B cell (primary cell): ENCODE measurements around the gene CCDC6. TPM values are rescaled to one million over a fixed set of nuclear protein-coding genes. Genes with fewer than 3 reads are reported as not detected.

Experiments used
- ATAC-seq: fragments of 200-7000 bp; cut with Tn5 transposase; one replicate; pipeline ENCODE4 v1.10.0; 2021; ENCODE audit warnings: low read depth, mild to moderate bottlenecking, moderate number of reproducible peaks, moderate library complexity
- CTCF ChIA-PET: fragments of 350-600 bp; sonication (Branson Sonifier 250); formaldehyde crosslinking; loops from one replicate; lab custom pipeline; 2021; ENCODE audit warnings: antibody characterized with exemption, inconsistent platforms; lab: Charles Lee
- POLR2A ChIA-PET: fragments of 350-600 bp; sonication (Branson Sonifier 250); formaldehyde crosslinking; loops from one replicate; lab custom pipeline; 2021; ENCODE audit warnings: antibody characterized with exemption; lab: Charles Lee
- DNase-seq: peaks from one replicate; pipeline ENCODE4 v3.0.0; 2013
- H2AFZ ChIP-seq: 2 replicates; pipeline ENCODE4 v1.6.1; 2012; ENCODE audit warnings: mild to moderate bottlenecking, low read depth, low read length; ENCODE audit not compliant: insufficient read depth, poor library complexity, severe bottlenecking
- H3K27ac ChIP-seq, 2 donors: 1 replicate in 1 of 2; 2 replicates in 1 of 2; pipeline ENCODE4 v1.5.1; 2012 to 2013; ENCODE audit warnings: low read length in 2 of 2, mild to moderate bottlenecking in 2 of 2, moderate library complexity in 1 of 2
- H3K27me3 ChIP-seq, 4 experiments: fragments of 200-600 bp in 1 of 4; sonication (generic) in 1 of 4; replicated peaks in 1 of 4; 1 replicate in 2 of 4; 2 replicates in 2 of 4; pipeline versions ENCODE4 v1.6.1 to v1.7.0; 2013 to 2016; ENCODE audit warnings: low read length in 3 of 4, mild to moderate bottlenecking in 2 of 4, mixed read lengths in 1 of 4, moderate library complexity in 1 of 4; ENCODE audit not compliant: insufficient read depth in 4 of 4, control insufficient read depth in 3 of 4; ENCODE audit errors: control extremely low read depth in 1 of 4
- H3K36me3 ChIP-seq, 2 experiments: replicated peaks in 1 of 2; 1 replicate in 1 of 2; 2 replicates in 1 of 2; pipeline versions ENCODE4 v1.6.1 to v1.7.1; 2013; ENCODE audit warnings: low read length in 1 of 2; ENCODE audit not compliant: insufficient read depth in 2 of 2, control insufficient read depth in 1 of 2; ENCODE audit errors: control extremely low read depth in 1 of 2, extremely low read depth in 1 of 2
- H3K4me1 ChIP-seq, 2 donors: fragments of 200-600 bp in 1 of 2; sonication (generic) in 1 of 2; 1 replicate in 1 of 2; 2 replicates in 1 of 2; pipeline versions ENCODE4 v1.5.1 to v1.6.1; 2013 to 2017; ENCODE audit warnings: low read length in 2 of 2; ENCODE audit not compliant: control insufficient read depth in 2 of 2, insufficient read depth in 2 of 2
- H3K4me2 ChIP-seq: replicated peaks from 2 replicates; pipeline ENCODE3; 2012; ENCODE audit warnings: mild to moderate bottlenecking, low read depth, low read length; ENCODE audit not compliant: poor library complexity, severe bottlenecking
- H3K4me3 ChIP-seq, 5 experiments: fragments of 200-600 bp in 1 of 5; sonication (generic) in 1 of 5; 1 replicate in 3 of 5; 2 replicates in 2 of 5; pipeline versions ENCODE4 v1.5.1 to v1.7.0; 2011 to 2016; ENCODE audit warnings: low read length in 4 of 5, mild to moderate bottlenecking in 4 of 5, low read depth in 2 of 5, control low read depth in 1 of 5, moderate library complexity in 1 of 5; ENCODE audit not compliant: insufficient read depth in 1 of 5; ENCODE audit errors: control extremely low read depth in 1 of 5, extremely low read depth in 1 of 5
- H3K79me2 ChIP-seq: fragments of 200-600 bp; sonication (generic); one replicate; pipeline ENCODE4 v1.6.0; 2016; ENCODE audit warnings: low read length; ENCODE audit not compliant: control insufficient read depth, insufficient read depth
- H3K9ac ChIP-seq: fragments of 200-600 bp; sonication (generic); 2 replicates; pipeline ENCODE4 v1.6.1; 2017; ENCODE audit warnings: mild to moderate bottlenecking, low read length, moderate library complexity
- H3K9me3 ChIP-seq, 3 donors: one replicate each; pipeline versions ENCODE4 v1.6.1 to v1.7.1; 2013; ENCODE audit warnings: low read length in 2 of 3; ENCODE audit not compliant: control insufficient read depth in 2 of 3, insufficient read depth in 1 of 3; ENCODE audit errors: control extremely low read depth in 1 of 3
- H4K20me1 ChIP-seq: 2 replicates; pipeline ENCODE4 v1.6.0; 2012; ENCODE audit warnings: mild to moderate bottlenecking, low read length; ENCODE audit not compliant: insufficient read depth, control insufficient read depth, poor library complexity, severe bottlenecking
- H3K27ac Mint-ChIP-seq: one replicate; pipeline ENCODE4 v1.8.0; 2021; ENCODE audit warnings: mixed read lengths
- H3K27me3 Mint-ChIP-seq: one replicate; pipeline ENCODE4 v1.8.0; 2021; ENCODE audit warnings: mixed read lengths
- H3K4me1 Mint-ChIP-seq: one replicate; pipeline ENCODE4 v1.8.0; 2021; ENCODE audit warnings: mixed read lengths
- H3K4me3 Mint-ChIP-seq: one replicate; pipeline ENCODE4 v1.8.0; 2021; ENCODE audit warnings: mixed read lengths
- H3K9me3 Mint-ChIP-seq: one replicate; pipeline ENCODE4 v1.8.0; 2022; ENCODE audit warnings: mixed read lengths; ENCODE audit not compliant: insufficient read depth
- CTCF ChIP-seq: fragments of 200-600 bp; IDR thresholded peaks from one replicate; pipeline ENCODE4 v1.8.0; 2022; ENCODE audit warnings: antibody characterized with exemption, mild to moderate bottlenecking
- EZH2 ChIP-seq: IDR thresholded peaks from 2 replicates; pipeline ENCODE4 v1.6.1; 2012; ENCODE audit warnings: borderline replicate concordance, low read depth, mild to moderate bottlenecking, moderate library complexity, low read length; ENCODE audit not compliant: insufficient read depth, poor library complexity, severe bottlenecking
- WGBS: methylation state at CpG from one replicate; pipeline ENCODE4 v1.1.5; 2013; ENCODE audit warnings: missing lambda C conversion rate; ENCODE audit not compliant: insufficient coverage; 5-methylcytosine and 5-hydroxymethylcytosine counted together
- intact Hi-C: fragments of 100-400 bp; cut with micrococcal nuclease; formaldehyde crosslinking; loops from one replicate; pipeline ENCODE4 v1.10.0; 2022
- polyA plus RNA-seq: library from polyadenylated mRNA; depleted of rRNA; stranded (reverse); fragments of >200 nt; gene quantifications from 2 replicates; pipeline ENCODE4 v1.2.3, GENCODE V29; 2012
- total RNA-seq, 2 donors: library from RNA; stranded (reverse); fragments of 120-200 nt in 1 of 2; gene quantifications; 1 replicate in 1 of 2; 2 replicates in 1 of 2; pipeline versions ENCODE4 v1.2.3 to v1.2.4, GENCODE V29; 2013 to 2022

The CCDC6 gene
- total and polyA plus RNA-seq, 2 donors (not counting 1 experiment from before 2014, with no cell fraction given) = 18.2 to 30.1 TPM

- H3K9me3 ChIP-seq = no peaks in the 10 kb centered on the region
Measured at GRCh38 chr10:59895629-59896116, 10.7 kb downstream of the CCDC6 start.

More at GRCh38 chr10:59895629-59896116, 10.7 kb downstream of the CCDC6 start:
- Histone ChIP-seq H3K79me2 (peaks cover 98% of the 10 kb centered on the region), H3K4me2 (no peak overlapping the region), H3K27ac (no peak overlapping the region), H2AFZ (no peak overlapping the region), H3K36me3 (peaks cover 0 to 8% of the 10 kb centered on the region in 2 experiments), H3K27me3 (no peaks in the 10 kb centered on the region), H4K20me1 (peaks cover 72% of the 10 kb centered on the region), H3K9ac (no peak overlapping the region), H3K4me1 (peaks cover 43 to 51% of the 10 kb centered on the region in 2 donors), H3K4me3 (no peak overlapping the region)
- ChIA-PET POLR2A (interaction anchor here (0.6 kb wide), 1 partner anchor 40 kb away, joined by 6 read pairs; no protein-coding TSS in a partner anchor), CTCF (interaction anchor here (2.0 to 2.1 kb wide), 2 partner anchors 10 to 30 kb away, joined by 7 to 17 read pairs; partner anchors contain the start of gene CCDC6)
- peaks cover 82% of the 10 kb centered on the region for H3K4me1 Mint-ChIP-seq
- H3K9me3 Mint-ChIP-seq = no peaks in the 10 kb centered on the region
- 93% methylated on average over 9 of the region's 10 CpGs for WGBS
- H3K4me3 Mint-ChIP-seq = no peak overlapping the region
- intact Hi-C loops = no loop called here
- no peak for DNase-seq
- no peak for TF ChIP-seq CTCF
- no peak for TF ChIP-seq EZH2
- no peak overlapping the region for H3K27ac Mint-ChIP-seq
- no peak for ATAC-seq
- no peaks in the 10 kb centered on the region for H3K27me3 Mint-ChIP-seq
